Measurements from ENCODE around the gene TM9SF3.
A peak's percentile ranks its signal among the peaks of the same experiment; 100 is the strongest.

The TM9SF3 gene

DNA sequence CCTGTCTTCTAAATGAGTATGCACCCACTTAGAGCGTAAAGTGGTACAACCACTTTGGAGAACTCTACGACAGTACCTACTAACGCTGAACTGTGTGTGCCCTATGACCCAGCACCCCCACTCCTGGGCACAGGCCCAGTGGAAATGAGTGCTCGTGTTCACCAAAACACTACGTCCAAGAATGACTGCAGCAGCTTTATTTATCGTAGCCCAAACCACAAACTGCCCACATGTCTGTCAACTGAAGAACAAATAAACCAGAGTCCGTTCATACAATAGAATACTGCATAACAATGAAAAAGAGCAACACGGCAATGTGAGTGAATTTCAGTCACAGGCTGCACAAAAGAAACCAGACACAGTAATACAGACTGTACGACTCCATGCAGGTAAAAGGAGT lies 108.5 kb downstream of the TM9SF3 start:
- no peak for DNase-seq (ENCODE audit: low read depth)
- H3K4me3 ChIP-seq (ENCODE audit: low read length) = no peak overlapping the region
- TF ChIP-seq, protein P1, sequence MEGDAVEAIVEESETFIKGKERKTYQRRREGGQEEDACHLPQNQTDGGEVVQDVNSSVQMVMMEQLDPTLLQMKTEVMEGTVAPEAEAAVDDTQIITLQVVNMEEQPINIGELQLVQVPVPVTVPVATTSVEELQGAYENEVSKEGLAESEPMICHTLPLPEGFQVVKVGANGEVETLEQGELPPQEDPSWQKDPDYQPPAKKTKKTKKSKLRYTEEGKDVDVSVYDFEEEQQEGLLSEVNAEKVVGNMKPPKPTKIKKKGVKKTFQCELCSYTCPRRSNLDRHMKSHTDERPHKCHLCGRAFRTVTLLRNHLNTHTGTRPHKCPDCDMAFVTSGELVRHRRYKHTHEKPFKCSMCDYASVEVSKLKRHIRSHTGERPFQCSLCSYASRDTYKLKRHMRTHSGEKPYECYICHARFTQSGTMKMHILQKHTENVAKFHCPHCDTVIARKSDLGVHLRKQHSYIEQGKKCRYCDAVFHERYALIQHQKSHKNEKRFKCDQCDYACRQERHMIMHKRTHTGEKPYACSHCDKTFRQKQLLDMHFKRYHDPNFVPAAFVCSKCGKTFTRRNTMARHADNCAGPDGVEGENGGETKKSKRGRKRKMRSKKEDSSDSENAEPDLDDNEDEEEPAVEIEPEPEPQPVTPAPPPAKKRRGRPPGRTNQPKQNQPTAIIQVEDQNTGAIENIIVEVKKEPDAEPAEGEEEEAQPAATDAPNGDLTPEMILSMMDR (conservative IDR thresholded peaks at IDR 0.05; ENCODE audit: low read depth, low read length) = no peak

DNA sequence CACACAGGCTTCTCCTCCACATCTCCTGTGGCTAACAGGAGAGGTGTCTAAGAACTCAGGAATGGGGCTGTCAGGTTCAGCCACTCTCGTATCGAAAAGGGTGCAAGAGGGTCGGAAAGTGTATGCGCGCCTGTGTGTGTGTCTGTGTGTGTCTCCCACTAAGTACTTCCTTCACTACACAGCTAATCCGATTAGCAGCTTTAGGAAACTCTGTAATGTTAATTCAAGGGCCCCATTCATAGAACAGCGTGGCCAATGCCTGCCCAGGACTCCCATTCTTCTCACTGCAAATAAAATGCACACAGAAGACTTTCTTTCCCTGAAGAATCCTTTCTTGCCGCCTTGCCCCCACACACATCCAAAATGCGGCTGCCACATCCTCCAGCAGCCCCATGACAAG lies 112.9 kb downstream of the TM9SF3 start:
- no peak overlapping the region for H3K4me3 ChIP-seq (ENCODE audit: low read length)
- TF ChIP-seq, protein P1 (conservative IDR thresholded peaks at IDR 0.05; ENCODE audit: low read depth, low read length) = no peak
- DNase-seq (ENCODE audit: low read depth) = peak; percentile 45

DNA sequence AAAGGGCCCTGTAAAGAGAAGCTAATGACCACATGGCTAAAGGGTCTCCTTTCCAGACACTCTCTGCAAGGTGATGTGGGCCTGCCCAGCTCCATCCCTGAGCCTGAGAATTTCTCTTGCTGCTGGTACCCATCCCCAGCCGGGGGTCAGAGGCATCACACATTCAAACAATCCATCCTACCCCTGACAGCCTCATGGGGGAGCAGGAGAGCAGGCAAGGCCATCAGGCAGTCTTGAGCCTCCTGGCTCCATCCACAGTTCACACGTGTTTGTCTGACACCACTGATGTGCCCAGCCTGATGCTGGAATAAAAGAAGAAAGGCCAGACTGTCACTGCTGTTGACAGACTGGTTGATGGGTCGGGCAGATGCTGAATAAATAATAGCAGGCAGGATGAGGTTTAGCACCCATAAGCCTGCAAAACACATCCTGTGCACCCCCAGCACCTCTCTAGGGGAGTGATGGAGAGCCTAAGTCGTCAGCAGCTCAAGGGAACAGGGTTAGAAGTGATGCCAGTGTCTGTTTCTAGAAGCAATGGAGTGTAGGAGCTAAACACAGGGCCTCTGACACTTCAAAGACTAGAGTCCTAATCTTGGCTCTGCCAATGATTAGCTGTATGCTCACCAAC lies 116.6 kb downstream of the TM9SF3 start:
- TF ChIP-seq, protein P1 (conservative IDR thresholded peaks at IDR 0.05; ENCODE audit: low read depth, low read length) = peak; percentile 85
- H3K4me3 ChIP-seq (ENCODE audit: low read length) = no peak overlapping the region
- DNase-seq (ENCODE audit: low read depth) = no peak

DNA sequence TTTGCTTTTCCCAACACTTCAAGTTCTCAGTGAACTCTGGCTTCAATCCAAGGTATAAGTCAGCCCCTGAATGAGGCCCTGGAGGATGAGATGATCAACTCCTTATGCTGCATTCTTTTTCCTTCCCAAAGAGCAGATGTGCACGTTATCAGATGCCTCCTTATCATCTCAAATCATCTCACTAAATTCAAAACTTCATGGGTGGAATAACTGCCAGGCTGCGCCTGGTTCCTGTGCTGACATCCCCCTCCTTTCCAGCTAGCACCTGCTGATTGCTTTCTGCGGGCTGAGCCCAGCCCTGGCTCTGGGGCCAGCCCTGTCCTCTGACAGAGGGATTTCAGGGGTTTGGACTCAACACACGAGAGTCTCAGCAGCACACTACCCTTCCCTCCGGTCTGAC lies 118.0 kb downstream of the TM9SF3 start:
- H3K4me3 ChIP-seq (ENCODE audit: low read length) = no peak overlapping the region
- DNase-seq (ENCODE audit: low read depth) = no peak
- TF ChIP-seq, protein P1 (conservative IDR thresholded peaks at IDR 0.05; ENCODE audit: low read depth, low read length) = no peak
